HepG2 (cell line): ENCODE data around the gene OMA1.

Experiments used
- CREB1 ChIP-seq, 2 experiments: fragments of 450-650 bp in 1 of 2; IDR thresholded peaks; 2 replicates each; pipeline ENCODE4 v1.6.1; 2016 to 2017; ENCODE audit warnings: control low read depth in 1 of 2, mild to moderate bottlenecking in 1 of 2, missing compliant biosample characterization in 1 of 2, missing genetic modification characterization in 1 of 2
- HMG20B ChIP-seq: conservative IDR thresholded peaks from 2 replicates; pipeline ENCODE4 v1.6.1; 2016; ENCODE audit warnings: missing genetic modification reagents, missing compliant biosample characterization
- KDM4B ChIP-seq: sonication (generic); formaldehyde crosslinking; IDR thresholded peaks from 2 replicates; pipeline ENCODE4 v1.4.0; 2020; ENCODE audit warnings: missing genetic modification reagents
- MED8 ChIP-seq: sonication (generic); formaldehyde crosslinking; IDR thresholded peaks from 2 replicates; pipeline ENCODE4 v1.8.1; 2023; ENCODE audit warnings: mild to moderate bottlenecking, missing genetic modification reagents; ENCODE audit not compliant: insufficient replicate concordance
- NR2F6 ChIP-seq, 2 experiments: IDR thresholded peaks; 2 replicates each; pipeline ENCODE4 v1.6.1; 2016; ENCODE audit warnings: antibody characterized with exemption in 1 of 2, mild to moderate bottlenecking in 1 of 2
- PLRG1 ChIP-seq: fragments of 450-650 bp; conservative IDR thresholded peaks from 2 replicates; pipeline ENCODE4 v1.6.1; 2016
- SMC3 ChIP-seq: IDR thresholded peaks from 2 replicates; pipeline ENCODE4 v1.6.1; 2011; ENCODE audit warnings: low read length, improper control_type of control experiment
- THAP11 ChIP-seq: IDR thresholded peaks from 2 replicates; pipeline ENCODE4 v1.6.1; 2016; ENCODE audit warnings: missing biosample characterization, missing genetic modification reagents
- ZFP1 ChIP-seq: IDR thresholded peaks from 2 replicates; pipeline ENCODE4 v1.6.1; 2016
- ZNF678 ChIP-seq: sonication (generic); formaldehyde crosslinking; IDR thresholded peaks from 2 replicates; pipeline ENCODE4 v1.4.0; 2020; ENCODE audit warnings: mild to moderate bottlenecking, missing genetic modification reagents
- TF ChIP-seq, protein P1 (sequence below): sonication (generic); formaldehyde crosslinking; IDR thresholded peaks from 2 replicates; pipeline ENCODE4 v1.9.0; 2021; ENCODE audit warnings: missing genetic modification reagents, borderline replicate concordance
- TF ChIP-seq, protein P2 (sequence below): sonication (generic); formaldehyde crosslinking; IDR thresholded peaks from 2 replicates; pipeline ENCODE4 v1.8.0; 2022; ENCODE audit warnings: low read depth, missing genetic modification reagents

GRCh38 chr1:58502519-58502918 is 44.0 kb downstream of the OMA1 start:
- TF ChIP-seq, protein P1, sequence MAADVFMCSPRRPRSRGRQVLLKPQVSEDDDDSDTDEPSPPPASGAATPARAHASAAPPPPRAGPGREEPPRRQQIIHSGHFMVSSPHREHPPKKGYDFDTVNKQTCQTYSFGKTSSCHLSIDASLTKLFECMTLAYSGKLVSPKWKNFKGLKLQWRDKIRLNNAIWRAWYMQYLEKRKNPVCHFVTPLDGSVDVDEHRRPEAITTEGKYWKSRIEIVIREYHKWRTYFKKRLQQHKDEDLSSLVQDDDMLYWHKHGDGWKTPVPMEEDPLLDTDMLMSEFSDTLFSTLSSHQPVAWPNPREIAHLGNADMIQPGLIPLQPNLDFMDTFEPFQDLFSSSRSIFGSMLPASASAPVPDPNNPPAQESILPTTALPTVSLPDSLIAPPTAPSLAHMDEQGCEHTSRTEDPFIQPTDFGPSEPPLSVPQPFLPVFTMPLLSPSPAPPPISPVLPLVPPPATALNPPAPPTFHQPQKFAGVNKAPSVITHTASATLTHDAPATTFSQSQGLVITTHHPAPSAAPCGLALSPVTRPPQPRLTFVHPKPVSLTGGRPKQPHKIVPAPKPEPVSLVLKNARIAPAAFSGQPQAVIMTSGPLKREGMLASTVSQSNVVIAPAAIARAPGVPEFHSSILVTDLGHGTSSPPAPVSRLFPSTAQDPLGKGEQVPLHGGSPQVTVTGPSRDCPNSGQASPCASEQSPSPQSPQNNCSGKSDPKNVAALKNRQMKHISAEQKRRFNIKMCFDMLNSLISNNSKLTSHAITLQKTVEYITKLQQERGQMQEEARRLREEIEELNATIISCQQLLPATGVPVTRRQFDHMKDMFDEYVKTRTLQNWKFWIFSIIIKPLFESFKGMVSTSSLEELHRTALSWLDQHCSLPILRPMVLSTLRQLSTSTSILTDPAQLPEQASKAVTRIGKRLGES = no peak
- TF ChIP-seq, protein P2, sequence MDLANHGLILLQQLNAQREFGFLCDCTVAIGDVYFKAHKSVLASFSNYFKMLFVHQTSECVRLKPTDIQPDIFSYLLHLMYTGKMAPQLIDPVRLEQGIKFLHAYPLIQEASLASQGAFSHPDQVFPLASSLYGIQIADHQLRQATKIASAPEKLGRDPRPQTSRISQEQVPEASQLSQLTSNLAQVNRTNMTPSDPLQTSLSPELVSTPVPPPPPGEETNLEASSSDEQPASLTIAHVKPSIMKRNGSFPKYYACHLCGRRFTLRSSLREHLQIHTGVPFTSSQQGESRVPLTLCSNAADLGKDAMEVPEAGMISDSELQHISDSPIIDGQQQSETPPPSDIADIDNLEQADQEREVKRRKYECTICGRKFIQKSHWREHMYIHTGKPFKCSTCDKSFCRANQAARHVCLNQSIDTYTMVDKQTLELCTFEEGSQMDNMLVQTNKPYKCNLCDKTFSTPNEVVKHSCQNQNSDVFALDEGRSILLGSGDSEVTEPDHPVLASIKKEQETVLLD (CRISPR knock-in tag) = no peak
- TF ChIP-seq NR2F6 (IDR thresholded peaks at IDR 0.05) (no peak), NR2F6 (CRISPR knock-in tag; IDR thresholded peaks at IDR 0.05) (no peak), CREB1 (IDR thresholded peaks at IDR 0.05) (no peak), CREB1 (CRISPR knock-in tag; IDR thresholded peaks at IDR 0.05) (no peak), HMG20B (CRISPR knock-in tag) (no peak), KDM4B (CRISPR knock-in tag) (no peak), ZNF678 (no peak), SMC3 (no peak), THAP11 (CRISPR knock-in tag) (no peak), ZFP1 (no peak), PLRG1 (no peak), MED8 (CRISPR knock-in tag) (no peak)
